ENCODE results near the gene ZNF550.
A peak's percentile ranks its signal among the peaks of the same experiment; 100 is the strongest.
"Not testable (repeated sequence)": the region's sequence is repeated elsewhere in the genome, so short reads cannot be mapped to it uniquely, and the experiment has no call there.

The ZNF550 gene

GRCh38 chr19:57527136-57527881 lies 32.4 kb downstream of the ZNF550 start, which contains the start of gene ZNF549:
Gene ZNF549, plus strand, starts transcription at chr19:57527356. Its CDS starts 218 bp downstream, at chr19:57527574.
- DNase-seq = peak; percentile 99

GRCh38 chr19:57518021-57518420 lies 41.6 kb downstream of the ZNF550 start:
- not testable (repeated sequence) for DNase-seq

GRCh38 chr19:57515255-57515654 lies 44.4 kb downstream of the ZNF550 start:
- no peak for DNase-seq

- peak; percentile 47 for DNase-seq
These were observed 46.8 kb downstream of the ZNF550 start for GRCh38 chr19:57512845-57513244.

GRCh38 chr19:57511484-57511883 lies 48.2 kb downstream of the ZNF550 start:
- DNase-seq = no peak

- no peak for DNase-seq
These were observed 53.5 kb downstream of the ZNF550 start for GRCh38 chr19:57506163-57506562.

- DNase-seq = peak; percentile 38
These were observed 59.3 kb downstream of the ZNF550 start for GRCh38 chr19:57500400-57500799.

- peak; percentile 97 for DNase-seq
These were observed 59.8 kb downstream of the ZNF550 start, which contains the start of gene ZNF773 for GRCh38 chr19:57499680-57500395. Gene ZNF773, plus strand, starts transcription at chr19:57499938. Its CDS starts 143 bp downstream, at chr19:57500081.

GRCh38 chr19:57499332-57499679 lies 60.4 kb downstream of the ZNF550 start:
- not testable (repeated sequence) for DNase-seq

- not testable (repeated sequence) for DNase-seq
These were observed 71.4 kb downstream of the ZNF550 start for GRCh38 chr19:57488299-57488644.

GRCh38 chr19:57487477-57488298 lies 72.0 kb downstream of the ZNF550 start, which contains the start of gene ZNF419:
Gene ZNF419, plus strand, starts transcription at chr19:57487750. Its CDS starts 201 bp downstream, at chr19:57487951.
- DNase-seq = peak; percentile 92

All from NCI-H226 (cell line).